IMR-90 (cell line): ENCODE results near the gene ITPKB.

Source experiments
- CEBPB ChIP-seq: IDR thresholded peaks from 2 replicates; pipeline ENCODE4 v1.6.1; 2012; ENCODE audit warnings: low read depth, low read length, improper control_type of control experiment
- CHD1 ChIP-seq: IDR thresholded peaks from 2 replicates; pipeline ENCODE4 v1.6.1; 2012; ENCODE audit warnings: low read depth, low read length, improper control_type of control experiment
- FOS ChIP-seq: fragments of 150-350 bp; IDR thresholded peaks from 2 replicates; pipeline ENCODE4 v1.6.1; 2016; ENCODE audit warnings: low read depth, low read length
- MAFK ChIP-seq: IDR thresholded peaks from 2 replicates; pipeline ENCODE4 v1.6.1; 2012; ENCODE audit warnings: low read depth, low read length, improper control_type of control experiment
- MAZ ChIP-seq: IDR thresholded peaks from 2 replicates; pipeline ENCODE4 v1.6.1; 2012; ENCODE audit warnings: low read depth, mild to moderate bottlenecking, low read length, improper control_type of control experiment, moderate library complexity, borderline replicate concordance
- MXI1 ChIP-seq: IDR thresholded peaks from 2 replicates; pipeline ENCODE4 v1.6.1; 2012; ENCODE audit warnings: low read depth, mild to moderate bottlenecking, low read length, moderate library complexity, borderline replicate concordance
- NFE2L2 ChIP-seq: fragments of 150-350 bp; IDR thresholded peaks from 2 replicates; pipeline ENCODE4 v1.6.1; 2016; ENCODE audit warnings: low read depth, mild to moderate bottlenecking, low read length
- POLR2A ChIP-seq: IDR thresholded peaks from 2 replicates; pipeline ENCODE4 v1.6.1; 2012; ENCODE audit warnings: mild to moderate bottlenecking, low read depth, low read length
- RAD21 ChIP-seq: IDR thresholded peaks from 2 replicates; pipeline ENCODE4 v1.6.1; 2012; ENCODE audit warnings: low read length, improper control_type of control experiment
- RCOR1 ChIP-seq: IDR thresholded peaks from 2 replicates; pipeline ENCODE4 v1.6.1; 2012; ENCODE audit warnings: mild to moderate bottlenecking, low read length, improper control_type of control experiment; ENCODE audit not compliant: insufficient replicate concordance
- RFX5 ChIP-seq: IDR thresholded peaks from 2 replicates; pipeline ENCODE4 v1.8.0; 2012; ENCODE audit warnings: low read depth, mild to moderate bottlenecking, low read length, moderate library complexity
- SMC3 ChIP-seq: fragments of 150-350 bp; IDR thresholded peaks from 2 replicates; pipeline ENCODE4 v1.6.1; 2016; ENCODE audit warnings: low read depth, mild to moderate bottlenecking, antibody characterized with exemption, low read length, moderate library complexity
- TF ChIP-seq, protein P1 (sequence below): conservative IDR thresholded peaks from 2 replicates; pipeline ENCODE4 v1.5.1; 2012; ENCODE audit warnings: mild to moderate bottlenecking, low read depth, low read length, improper control_type of control experiment
- TF ChIP-seq, protein P2 (sequence below): fragments of 150-350 bp; IDR thresholded peaks from 2 replicates; pipeline ENCODE4 v1.6.1; 2016; ENCODE audit warnings: low read depth, mild to moderate bottlenecking, low read length, moderate library complexity, borderline replicate concordance

- TF ChIP-seq, protein P1, sequence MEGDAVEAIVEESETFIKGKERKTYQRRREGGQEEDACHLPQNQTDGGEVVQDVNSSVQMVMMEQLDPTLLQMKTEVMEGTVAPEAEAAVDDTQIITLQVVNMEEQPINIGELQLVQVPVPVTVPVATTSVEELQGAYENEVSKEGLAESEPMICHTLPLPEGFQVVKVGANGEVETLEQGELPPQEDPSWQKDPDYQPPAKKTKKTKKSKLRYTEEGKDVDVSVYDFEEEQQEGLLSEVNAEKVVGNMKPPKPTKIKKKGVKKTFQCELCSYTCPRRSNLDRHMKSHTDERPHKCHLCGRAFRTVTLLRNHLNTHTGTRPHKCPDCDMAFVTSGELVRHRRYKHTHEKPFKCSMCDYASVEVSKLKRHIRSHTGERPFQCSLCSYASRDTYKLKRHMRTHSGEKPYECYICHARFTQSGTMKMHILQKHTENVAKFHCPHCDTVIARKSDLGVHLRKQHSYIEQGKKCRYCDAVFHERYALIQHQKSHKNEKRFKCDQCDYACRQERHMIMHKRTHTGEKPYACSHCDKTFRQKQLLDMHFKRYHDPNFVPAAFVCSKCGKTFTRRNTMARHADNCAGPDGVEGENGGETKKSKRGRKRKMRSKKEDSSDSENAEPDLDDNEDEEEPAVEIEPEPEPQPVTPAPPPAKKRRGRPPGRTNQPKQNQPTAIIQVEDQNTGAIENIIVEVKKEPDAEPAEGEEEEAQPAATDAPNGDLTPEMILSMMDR, result no peak
- TF ChIP-seq SMC3 (no peak), MAZ (no peak), POLR2A (no peak), CEBPB (no peak), RAD21 (no peak), RFX5 (no peak), MAFK (no peak), NFE2L2 (no peak), MXI1 (no peak), CHD1 (no peak), FOS (no peak), RCOR1 (no peak)
- TF ChIP-seq, protein P2, sequence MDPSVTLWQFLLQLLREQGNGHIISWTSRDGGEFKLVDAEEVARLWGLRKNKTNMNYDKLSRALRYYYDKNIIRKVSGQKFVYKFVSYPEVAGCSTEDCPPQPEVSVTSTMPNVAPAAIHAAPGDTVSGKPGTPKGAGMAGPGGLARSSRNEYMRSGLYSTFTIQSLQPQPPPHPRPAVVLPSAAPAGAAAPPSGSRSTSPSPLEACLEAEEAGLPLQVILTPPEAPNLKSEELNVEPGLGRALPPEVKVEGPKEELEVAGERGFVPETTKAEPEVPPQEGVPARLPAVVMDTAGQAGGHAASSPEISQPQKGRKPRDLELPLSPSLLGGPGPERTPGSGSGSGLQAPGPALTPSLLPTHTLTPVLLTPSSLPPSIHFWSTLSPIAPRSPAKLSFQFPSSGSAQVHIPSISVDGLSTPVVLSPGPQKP, result no peak
Measured at GRCh38 chr1:226734611-226735153, 4.4 kb downstream of the ITPKB start.
